Measurements from ENCODE around the gene CD9.

The CD9 gene

DNA sequence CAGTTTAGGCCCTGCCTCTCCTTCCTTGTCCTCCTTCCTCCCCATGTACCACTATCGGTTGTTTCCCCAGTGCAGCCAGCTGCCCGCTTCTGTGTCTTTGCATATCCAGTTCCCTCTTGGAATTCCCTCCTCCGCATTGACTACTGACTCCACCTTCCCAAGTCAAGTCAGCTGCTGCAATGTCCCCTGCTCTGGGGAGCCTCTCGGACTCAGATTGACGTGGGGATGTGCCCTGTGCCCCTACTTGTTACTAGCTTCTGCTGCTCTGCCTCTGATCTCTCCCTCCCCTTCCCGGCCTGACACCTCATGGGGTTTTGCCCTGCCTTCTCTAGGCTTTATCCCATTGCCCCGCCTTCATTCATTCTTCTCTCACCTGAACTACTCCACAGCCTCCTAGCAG, 2.1 kb upstream of the CD9 start:
- TF ChIP-seq ZC3H10 (CRISPR knock-in tag; IDR thresholded peaks at IDR 0.05) (no peak), PPARA (CRISPR knock-in tag; IDR thresholded peaks at IDR 0.05; ENCODE audit: borderline replicate concordance) (no peak), ZNF8 (CRISPR knock-in tag; IDR thresholded peaks at IDR 0.05) (no peak), ZNF70 (CRISPR knock-in tag; IDR thresholded peaks at IDR 0.05) (no peak)
- TF ChIP-seq, protein P1, sequence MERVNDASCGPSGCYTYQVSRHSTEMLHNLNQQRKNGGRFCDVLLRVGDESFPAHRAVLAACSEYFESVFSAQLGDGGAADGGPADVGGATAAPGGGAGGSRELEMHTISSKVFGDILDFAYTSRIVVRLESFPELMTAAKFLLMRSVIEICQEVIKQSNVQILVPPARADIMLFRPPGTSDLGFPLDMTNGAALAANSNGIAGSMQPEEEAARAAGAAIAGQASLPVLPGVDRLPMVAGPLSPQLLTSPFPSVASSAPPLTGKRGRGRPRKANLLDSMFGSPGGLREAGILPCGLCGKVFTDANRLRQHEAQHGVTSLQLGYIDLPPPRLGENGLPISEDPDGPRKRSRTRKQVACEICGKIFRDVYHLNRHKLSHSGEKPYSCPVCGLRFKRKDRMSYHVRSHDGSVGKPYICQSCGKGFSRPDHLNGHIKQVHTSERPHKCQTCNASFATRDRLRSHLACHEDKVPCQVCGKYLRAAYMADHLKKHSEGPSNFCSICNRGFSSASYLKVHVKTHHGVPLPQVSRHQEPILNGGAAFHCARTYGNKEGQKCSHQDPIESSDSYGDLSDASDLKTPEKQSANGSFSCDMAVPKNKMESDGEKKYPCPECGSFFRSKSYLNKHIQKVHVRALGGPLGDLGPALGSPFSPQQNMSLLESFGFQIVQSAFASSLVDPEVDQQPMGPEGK (CRISPR knock-in tag; IDR thresholded peaks at IDR 0.05; ENCODE audit: borderline replicate concordance) = no peak
- TF ChIP-seq, protein P2, sequence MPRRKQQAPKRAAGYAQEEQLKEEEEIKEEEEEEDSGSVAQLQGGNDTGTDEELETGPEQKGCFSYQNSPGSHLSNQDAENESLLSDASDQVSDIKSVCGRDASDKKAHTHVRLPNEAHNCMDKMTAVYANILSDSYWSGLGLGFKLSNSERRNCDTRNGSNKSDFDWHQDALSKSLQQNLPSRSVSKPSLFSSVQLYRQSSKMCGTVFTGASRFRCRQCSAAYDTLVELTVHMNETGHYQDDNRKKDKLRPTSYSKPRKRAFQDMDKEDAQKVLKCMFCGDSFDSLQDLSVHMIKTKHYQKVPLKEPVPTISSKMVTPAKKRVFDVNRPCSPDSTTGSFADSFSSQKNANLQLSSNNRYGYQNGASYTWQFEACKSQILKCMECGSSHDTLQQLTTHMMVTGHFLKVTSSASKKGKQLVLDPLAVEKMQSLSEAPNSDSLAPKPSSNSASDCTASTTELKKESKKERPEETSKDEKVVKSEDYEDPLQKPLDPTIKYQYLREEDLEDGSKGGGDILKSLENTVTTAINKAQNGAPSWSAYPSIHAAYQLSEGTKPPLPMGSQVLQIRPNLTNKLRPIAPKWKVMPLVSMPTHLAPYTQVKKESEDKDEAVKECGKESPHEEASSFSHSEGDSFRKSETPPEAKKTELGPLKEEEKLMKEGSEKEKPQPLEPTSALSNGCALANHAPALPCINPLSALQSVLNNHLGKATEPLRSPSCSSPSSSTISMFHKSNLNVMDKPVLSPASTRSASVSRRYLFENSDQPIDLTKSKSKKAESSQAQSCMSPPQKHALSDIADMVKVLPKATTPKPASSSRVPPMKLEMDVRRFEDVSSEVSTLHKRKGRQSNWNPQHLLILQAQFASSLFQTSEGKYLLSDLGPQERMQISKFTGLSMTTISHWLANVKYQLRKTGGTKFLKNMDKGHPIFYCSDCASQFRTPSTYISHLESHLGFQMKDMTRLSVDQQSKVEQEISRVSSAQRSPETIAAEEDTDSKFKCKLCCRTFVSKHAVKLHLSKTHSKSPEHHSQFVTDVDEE (CRISPR knock-in tag; IDR thresholded peaks at IDR 0.05) = no peak
- TF ChIP-seq, protein P3, sequence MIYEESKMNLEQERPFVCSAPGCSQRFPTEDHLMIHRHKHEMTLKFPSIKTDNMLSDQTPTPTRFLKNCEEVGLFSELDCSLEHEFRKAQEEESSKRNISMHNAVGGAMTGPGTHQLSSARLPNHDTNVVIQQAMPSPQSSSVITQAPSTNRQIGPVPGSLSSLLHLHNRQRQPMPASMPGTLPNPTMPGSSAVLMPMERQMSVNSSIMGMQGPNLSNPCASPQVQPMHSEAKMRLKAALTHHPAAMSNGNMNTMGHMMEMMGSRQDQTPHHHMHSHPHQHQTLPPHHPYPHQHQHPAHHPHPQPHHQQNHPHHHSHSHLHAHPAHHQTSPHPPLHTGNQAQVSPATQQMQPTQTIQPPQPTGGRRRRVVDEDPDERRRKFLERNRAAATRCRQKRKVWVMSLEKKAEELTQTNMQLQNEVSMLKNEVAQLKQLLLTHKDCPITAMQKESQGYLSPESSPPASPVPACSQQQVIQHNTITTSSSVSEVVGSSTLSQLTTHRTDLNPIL (CRISPR knock-in tag; IDR thresholded peaks at IDR 0.05; ENCODE audit: low read depth) = no peak
- no peak for ATAC-seq

DNA sequence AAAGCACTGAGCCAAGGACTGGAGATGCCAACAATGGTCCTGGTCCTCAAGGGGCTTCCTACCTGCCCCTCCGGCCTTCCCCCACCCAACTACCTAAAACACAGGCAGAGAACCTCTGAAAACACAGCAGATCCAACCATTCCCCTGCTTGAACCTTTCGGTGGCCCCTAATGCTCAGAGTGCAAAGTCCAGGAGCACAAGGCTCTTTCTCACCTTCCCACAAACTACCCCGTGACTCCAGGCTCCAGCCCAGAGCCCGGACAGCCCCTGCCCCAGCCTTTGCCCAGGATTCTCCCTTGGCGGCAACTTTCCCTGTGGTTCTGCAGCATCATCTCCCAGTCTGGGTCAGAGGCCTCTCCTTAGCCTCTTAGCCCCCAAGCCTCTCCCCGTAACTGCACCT, 1.6 kb upstream of the CD9 start:
- no peak for ATAC-seq
- no peak for TF ChIP-seq TOX (CRISPR knock-in tag; IDR thresholded peaks at IDR 0.05; ENCODE audit: borderline replicate concordance)
- TF ChIP-seq ESRRG (CRISPR knock-in tag; IDR thresholded peaks at IDR 0.05) = no peak
- TF ChIP-seq SNAI2 (CRISPR knock-in tag; IDR thresholded peaks at IDR 0.05) = no peak
- no peak for TF ChIP-seq RARB (CRISPR knock-in tag; IDR thresholded peaks at IDR 0.05)
- no peak for TF ChIP-seq OSR1 (CRISPR knock-in tag; IDR thresholded peaks at IDR 0.05)
- no peak for TF ChIP-seq CSDC2 (CRISPR knock-in tag; IDR thresholded peaks at IDR 0.05)
- TF ChIP-seq ZC3H10 (CRISPR knock-in tag; IDR thresholded peaks at IDR 0.05) = no peak
- TF ChIP-seq, protein P3 (CRISPR knock-in tag; IDR thresholded peaks at IDR 0.05; ENCODE audit: low read depth) = no peak
- TF ChIP-seq PPARA (CRISPR knock-in tag; IDR thresholded peaks at IDR 0.05; ENCODE audit: borderline replicate concordance) = no peak
- TF ChIP-seq, protein P1 (CRISPR knock-in tag; IDR thresholded peaks at IDR 0.05; ENCODE audit: borderline replicate concordance) = no peak
- TF ChIP-seq TCF4 (CRISPR knock-in tag; IDR thresholded peaks at IDR 0.05; ENCODE audit: borderline replicate concordance) = no peak
- TF ChIP-seq, protein P4, sequence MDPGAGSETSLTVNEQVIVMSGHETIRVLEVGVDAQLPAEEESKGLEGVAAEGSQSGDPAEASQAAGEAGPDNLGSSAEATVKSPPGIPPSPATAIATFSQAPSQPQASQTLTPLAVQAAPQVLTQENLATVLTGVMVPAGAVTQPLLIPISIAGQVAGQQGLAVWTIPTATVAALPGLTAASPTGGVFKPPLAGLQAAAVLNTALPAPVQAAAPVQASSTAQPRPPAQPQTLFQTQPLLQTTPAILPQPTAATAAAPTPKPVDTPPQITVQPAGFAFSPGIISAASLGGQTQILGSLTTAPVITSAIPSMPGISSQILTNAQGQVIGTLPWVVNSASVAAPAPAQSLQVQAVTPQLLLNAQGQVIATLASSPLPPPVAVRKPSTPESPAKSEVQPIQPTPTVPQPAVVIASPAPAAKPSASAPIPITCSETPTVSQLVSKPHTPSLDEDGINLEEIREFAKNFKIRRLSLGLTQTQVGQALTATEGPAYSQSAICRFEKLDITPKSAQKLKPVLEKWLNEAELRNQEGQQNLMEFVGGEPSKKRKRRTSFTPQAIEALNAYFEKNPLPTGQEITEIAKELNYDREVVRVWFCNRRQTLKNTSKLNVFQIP (CRISPR knock-in tag; IDR thresholded peaks at IDR 0.05; ENCODE audit: borderline replicate concordance, low read depth) = no peak
- no peak for TF ChIP-seq GLIS3 (CRISPR knock-in tag; IDR thresholded peaks at IDR 0.05)
- no peak for TF ChIP-seq ZNF8 (CRISPR knock-in tag; IDR thresholded peaks at IDR 0.05)
- no peak for TF ChIP-seq ZNF70 (CRISPR knock-in tag; IDR thresholded peaks at IDR 0.05)
- no peak for TF ChIP-seq ZFP3 (CRISPR knock-in tag; IDR thresholded peaks at IDR 0.05)
- TF ChIP-seq ISL1 (CRISPR knock-in tag; IDR thresholded peaks at IDR 0.05) = no peak
- TF ChIP-seq ARNTL (CRISPR knock-in tag; IDR thresholded peaks at IDR 0.05; ENCODE audit: borderline replicate concordance, low read depth) = no peak

Data from SK-N-SH treated with all-trans-retinoic acid at 6 μM for 48 hours (cell line).